Uterus (tissue), 2 donors: ENCODE results near the gene TBC1D1.

Source experiments
- CTCF ChIP-seq, 4 experiments: fragments of 200-600 bp in 2 of 4; fragments of 450-650 bp in 2 of 4; sonication (generic) in 2 of 4; IDR thresholded peaks; one replicate each; pipeline ENCODE4 v1.5.1; 2016 to 2019; ENCODE audit warnings: antibody characterized with exemption in 4 of 4, mild to moderate bottlenecking in 2 of 4, moderate library complexity in 1 of 4
- POLR2A ChIP-seq, 2 donors: fragments of 450-650 bp; IDR thresholded peaks; one replicate each; pipeline ENCODE4 v1.6.1; 2016; ENCODE audit warnings: antibody characterized with exemption in 2 of 2, mild to moderate bottlenecking in 1 of 2, moderate library complexity in 1 of 2

- TF ChIP-seq CTCF (IDR thresholded peaks at IDR 0.05) (no peak), POLR2A (IDR thresholded peaks at IDR 0.05) (no peak)
Measured at GRCh38 chr4:38131371-38132091, 240.6 kb downstream of the TBC1D1 start.
